HT1080 (cell line): ENCODE measurements around the gene STK17B. TPM values are rescaled to one million over a fixed set of nuclear protein-coding genes. Genes with fewer than 3 reads are reported as not detected.
"Not testable (repeated sequence)": the region's sequence is repeated elsewhere in the genome, so short reads cannot be mapped to it uniquely, and the experiment has no call there.

ENCODE experiments used
- DNase-seq: peaks from one replicate; pipeline ENCODE4 v3.0.0-alpha.2; 2015; ENCODE audit warnings: low read depth
- polyA plus RNA-seq, 2 experiments: library from polyadenylated mRNA; depleted of rRNA; stranded (reverse); fragments of >200 nt; gene quantifications; 2 replicates each; pipeline ENCODE4 v1.2.3, GENCODE V29; 2015
- total RNA-seq: library from RNA; depleted of rRNA; stranded (reverse); fragments of >200 nt; shearing (Covaris generic); gene quantifications from 2 replicates; pipeline ENCODE4 v1.2.3, GENCODE V29; 2014; rRNA removed

STK17B gene
- total RNA-seq = 21.5 and 22.1 TPM in 2 replicates
- 19.2 and 24.4 TPM in 2 replicates for polyA plus RNA-seq (2015; cell fraction: cytosol; rRNA removed)
- 25.0 and 31.3 TPM in 2 replicates for polyA plus RNA-seq (2015; cell fraction: nucleus; rRNA removed)

- DNase-seq = peak; percentile 88
Observed at GRCh38 chr2:196171248-196171871, at the start of gene STK17B. STK17B (minus strand) TSS chr2:196171578; CDS start chr2:196163383, 8,195 bp downstream.

GRCh38 chr2:196220671-196221070, 49.3 kb upstream of the STK17B start:
- no peak for DNase-seq

GRCh38 chr2:196219671-196220070, 48.3 kb upstream of the STK17B start:
- DNase-seq = no peak

- DNase-seq = no peak
Observed at GRCh38 chr2:196218106-196218505, 46.7 kb upstream of the STK17B start.

GRCh38 chr2:196217116-196217515, 45.7 kb upstream of the STK17B start:
- DNase-seq = no peak

- no peak for DNase-seq
Observed at GRCh38 chr2:196215376-196215775, 44.0 kb upstream of the STK17B start.

GRCh38 chr2:196214156-196214555, 42.8 kb upstream of the STK17B start:
- no peak for DNase-seq

GRCh38 chr2:196213252-196213980, 42.0 kb upstream of the STK17B start:
- DNase-seq = no peak

- DNase-seq = no peak
Observed at GRCh38 chr2:196208915-196209314, 37.5 kb upstream of the STK17B start.

GRCh38 chr2:196206804-196207203, 35.4 kb upstream of the STK17B start:
- DNase-seq = no peak

- no peak for DNase-seq
Observed at GRCh38 chr2:196205881-196206435, 34.6 kb upstream of the STK17B start.

- no peak for DNase-seq
Observed at GRCh38 chr2:196205011-196205766, 33.8 kb upstream of the STK17B start.

- DNase-seq = no peak
Observed at GRCh38 chr2:196201229-196202009, 30.0 kb upstream of the STK17B start.

- DNase-seq = no peak
Observed at GRCh38 chr2:196200557-196200956, 29.2 kb upstream of the STK17B start.

GRCh38 chr2:196195758-196196157, 24.4 kb upstream of the STK17B start:
- DNase-seq = no peak

- DNase-seq = no peak
Observed at GRCh38 chr2:196195302-196195701, 23.9 kb upstream of the STK17B start.

GRCh38 chr2:196191541-196191940, 20.2 kb upstream of the STK17B start:
- no peak for DNase-seq

GRCh38 chr2:196187898-196188458, 16.6 kb upstream of the STK17B start:
- no peak for DNase-seq

GRCh38 chr2:196187175-196187700, 15.9 kb upstream of the STK17B start:
- not testable (repeated sequence) for DNase-seq

GRCh38 chr2:196186266-196186980, 15.0 kb upstream of the STK17B start:
- DNase-seq = no peak
